Measurements from ENCODE around the gene LIMS2. TPM values are rescaled to one million over a fixed set of nuclear protein-coding genes. Genes with fewer than 3 reads are reported as not detected.

Gene LIMS2
- polyA plus RNA-seq, 1 donor (not counting 4 experiments of a cell fraction or from before 2014, with no cell fraction given) = not detected

DNA sequence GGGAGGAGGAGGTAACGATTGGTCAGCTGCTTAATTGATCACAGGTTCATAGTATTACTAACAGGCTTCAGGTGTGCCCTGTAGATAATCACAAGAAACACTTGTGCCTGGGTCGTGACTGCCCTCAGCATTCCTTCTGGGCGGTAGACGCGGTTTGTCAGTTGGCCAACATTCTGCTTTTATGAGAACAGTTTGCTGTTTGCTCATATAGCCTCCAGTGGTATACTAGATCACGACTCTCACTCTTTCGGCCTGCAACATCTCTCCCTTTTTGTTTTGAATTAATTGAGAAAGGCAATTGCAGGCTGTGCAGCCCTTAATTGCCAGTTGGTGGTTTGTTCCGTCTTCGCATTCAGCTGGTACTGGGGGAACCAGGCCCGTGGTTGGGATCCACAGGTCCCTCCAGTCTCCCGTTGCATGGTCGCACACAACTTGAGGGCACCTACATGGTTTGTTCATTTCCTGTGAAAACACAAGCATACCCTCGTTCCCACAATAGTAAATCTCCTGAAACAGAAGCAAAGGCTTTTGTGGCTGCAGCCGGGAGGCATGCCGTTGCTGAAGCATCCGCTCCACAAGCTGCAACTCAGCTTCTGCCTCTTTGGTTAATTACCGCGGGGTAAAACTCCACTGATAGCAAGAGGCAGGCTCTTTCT lies 59.7 kb downstream of the LIMS2 start:
- H3K27ac ChIP-seq (ENCODE audit: control insufficient read depth, insufficient read depth, low read length) = no peak overlapping the region
- peaks cover 3% of the 10 kb centered on the region for H3K4me1 ChIP-seq (ENCODE audit: control insufficient read depth, extremely low read depth, insufficient read depth, low read length)
- no peaks in the 10 kb centered on the region for H3K36me3 ChIP-seq (ENCODE audit: control insufficient read depth in 2 of 2, extremely low read depth in 1 of 2, insufficient read depth in 2 of 2, low read length in 2 of 2)
- FAIRE-seq = no peak
- TF ChIP-seq EZH2 (IDR thresholded peaks at IDR 0.05; ENCODE audit: low read length) = no peak
- TF ChIP-seq, protein P1, sequence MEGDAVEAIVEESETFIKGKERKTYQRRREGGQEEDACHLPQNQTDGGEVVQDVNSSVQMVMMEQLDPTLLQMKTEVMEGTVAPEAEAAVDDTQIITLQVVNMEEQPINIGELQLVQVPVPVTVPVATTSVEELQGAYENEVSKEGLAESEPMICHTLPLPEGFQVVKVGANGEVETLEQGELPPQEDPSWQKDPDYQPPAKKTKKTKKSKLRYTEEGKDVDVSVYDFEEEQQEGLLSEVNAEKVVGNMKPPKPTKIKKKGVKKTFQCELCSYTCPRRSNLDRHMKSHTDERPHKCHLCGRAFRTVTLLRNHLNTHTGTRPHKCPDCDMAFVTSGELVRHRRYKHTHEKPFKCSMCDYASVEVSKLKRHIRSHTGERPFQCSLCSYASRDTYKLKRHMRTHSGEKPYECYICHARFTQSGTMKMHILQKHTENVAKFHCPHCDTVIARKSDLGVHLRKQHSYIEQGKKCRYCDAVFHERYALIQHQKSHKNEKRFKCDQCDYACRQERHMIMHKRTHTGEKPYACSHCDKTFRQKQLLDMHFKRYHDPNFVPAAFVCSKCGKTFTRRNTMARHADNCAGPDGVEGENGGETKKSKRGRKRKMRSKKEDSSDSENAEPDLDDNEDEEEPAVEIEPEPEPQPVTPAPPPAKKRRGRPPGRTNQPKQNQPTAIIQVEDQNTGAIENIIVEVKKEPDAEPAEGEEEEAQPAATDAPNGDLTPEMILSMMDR (optimal IDR thresholded peaks at IDR 0.05 in 1 of 3, IDR thresholded peaks at IDR 0.05 in 1 of 3, conservative IDR thresholded peaks at IDR 0.05 in 1 of 3; ENCODE audit: extremely low read depth in 1 of 3, insufficient read depth in 2 of 3, low read length in 3 of 3) = no peak
- no peak overlapping the region for H3K4me2 ChIP-seq (ENCODE audit: control insufficient read depth, extremely low read depth, insufficient read depth, low read depth, low read length)
- H3K9ac ChIP-seq (ENCODE audit: control insufficient read depth, extremely low read depth, insufficient read depth, low read length) = no peak overlapping the region
- no peaks in the 10 kb centered on the region for H3K9me1 ChIP-seq (ENCODE audit: control insufficient read depth, extremely low read depth, insufficient read depth, low read length)
- H3K79me2 ChIP-seq (ENCODE audit: control insufficient read depth, insufficient read depth, low read length) = no peaks in the 10 kb centered on the region
- dilution Hi-C loops (cut with MboI; ENCODE audit: extremely low pct_ligation_motif_present, low sequenced_read_pairs) = no loop called here
- DNase-seq (ENCODE audit: low read depth, low spot score) = no peak
- H3K27me3 ChIP-seq (ENCODE audit: control insufficient read depth, extremely low read depth, insufficient read depth, low read length) = peaks cover 7% of the 10 kb centered on the region
- H3K9me3 ChIP-seq (ENCODE audit: control insufficient read depth, low read depth, low read length) = no peaks in the 10 kb centered on the region
- H2AFZ ChIP-seq (ENCODE audit: control insufficient read depth, low read length) = no peak overlapping the region
- H4K20me1 ChIP-seq (ENCODE audit: control insufficient read depth, extremely low read depth, insufficient read depth, low read length) = no peaks in the 10 kb centered on the region
- no peak overlapping the region for H3K4me3 ChIP-seq (ENCODE audit: control insufficient read depth in 2 of 3, extremely low read depth in 1 of 3, insufficient read depth in 2 of 3, low read depth in 1 of 3, low read length in 3 of 3)

DNA sequence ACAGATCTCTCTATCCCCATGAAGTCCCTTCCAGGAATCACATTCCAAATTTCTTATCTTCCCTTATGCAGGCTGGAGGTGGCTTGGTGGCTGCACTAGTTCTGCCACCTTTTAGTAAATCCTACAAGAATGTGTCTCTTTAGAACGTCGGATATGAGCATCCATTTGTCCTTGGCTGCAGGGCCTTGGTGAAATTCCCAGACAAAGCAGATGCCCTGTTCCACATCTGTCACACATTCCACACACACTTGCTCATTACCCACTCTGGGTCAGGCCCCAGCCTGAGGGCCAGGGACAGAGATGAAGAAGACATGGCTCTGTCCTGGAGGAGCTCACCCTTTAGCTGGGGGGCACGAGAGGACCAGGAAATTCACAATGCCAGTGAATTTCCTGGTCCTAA lies 60.6 kb downstream of the LIMS2 start:
- no peak for DNase-seq (ENCODE audit: low read depth, low spot score)
- H3K36me3 ChIP-seq (ENCODE audit: control insufficient read depth in 2 of 2, extremely low read depth in 1 of 2, insufficient read depth in 2 of 2, low read length in 2 of 2) = no peaks in the 10 kb centered on the region
- peak overlapping the region; percentile 10 for H3K4me2 ChIP-seq (ENCODE audit: control insufficient read depth, extremely low read depth, insufficient read depth, low read depth, low read length)
- H3K27me3 ChIP-seq (ENCODE audit: control insufficient read depth, extremely low read depth, insufficient read depth, low read length) = peaks cover 2% of the 10 kb centered on the region
- peaks cover 3% of the 10 kb centered on the region for H3K4me1 ChIP-seq (ENCODE audit: control insufficient read depth, extremely low read depth, insufficient read depth, low read length)
- H2AFZ ChIP-seq (ENCODE audit: control insufficient read depth, low read length) = no peak overlapping the region
- FAIRE-seq = no peak
- H3K9me1 ChIP-seq (ENCODE audit: control insufficient read depth, extremely low read depth, insufficient read depth, low read length) = no peaks in the 10 kb centered on the region
- dilution Hi-C loops (cut with MboI; ENCODE audit: extremely low pct_ligation_motif_present, low sequenced_read_pairs) = no loop called here
- no peaks in the 10 kb centered on the region for H4K20me1 ChIP-seq (ENCODE audit: control insufficient read depth, extremely low read depth, insufficient read depth, low read length)
- no peak for TF ChIP-seq EZH2 (IDR thresholded peaks at IDR 0.05; ENCODE audit: low read length)
- TF ChIP-seq, protein P1 (optimal IDR thresholded peaks at IDR 0.05 in 1 of 3, IDR thresholded peaks at IDR 0.05 in 1 of 3, conservative IDR thresholded peaks at IDR 0.05 in 1 of 3; ENCODE audit: extremely low read depth in 1 of 3, insufficient read depth in 2 of 3, low read length in 3 of 3) = no peak
- no peak overlapping the region for H3K27ac ChIP-seq (ENCODE audit: control insufficient read depth, insufficient read depth, low read length)
- H3K9ac ChIP-seq (ENCODE audit: control insufficient read depth, extremely low read depth, insufficient read depth, low read length) = no peak overlapping the region
- no peak overlapping the region for H3K4me3 ChIP-seq (ENCODE audit: control insufficient read depth in 2 of 3, extremely low read depth in 1 of 3, insufficient read depth in 2 of 3, low read depth in 1 of 3, low read length in 3 of 3)
- H3K79me2 ChIP-seq (ENCODE audit: control insufficient read depth, insufficient read depth, low read length) = no peaks in the 10 kb centered on the region
- no peaks in the 10 kb centered on the region for H3K9me3 ChIP-seq (ENCODE audit: control insufficient read depth, low read depth, low read length)
